GM21786 (cell line): ENCODE results near the gene EGFR.
A peak's percentile ranks its signal among the peaks of the same experiment; 100 is the strongest.

Experiments used
- ATAC-seq: cut with Tn5 transposase; IDR thresholded peaks from one replicate; pipeline ENCODE4 v1.9.1; 2021; ENCODE audit not compliant: unreplicated experiment

Gene EGFR

DNA sequence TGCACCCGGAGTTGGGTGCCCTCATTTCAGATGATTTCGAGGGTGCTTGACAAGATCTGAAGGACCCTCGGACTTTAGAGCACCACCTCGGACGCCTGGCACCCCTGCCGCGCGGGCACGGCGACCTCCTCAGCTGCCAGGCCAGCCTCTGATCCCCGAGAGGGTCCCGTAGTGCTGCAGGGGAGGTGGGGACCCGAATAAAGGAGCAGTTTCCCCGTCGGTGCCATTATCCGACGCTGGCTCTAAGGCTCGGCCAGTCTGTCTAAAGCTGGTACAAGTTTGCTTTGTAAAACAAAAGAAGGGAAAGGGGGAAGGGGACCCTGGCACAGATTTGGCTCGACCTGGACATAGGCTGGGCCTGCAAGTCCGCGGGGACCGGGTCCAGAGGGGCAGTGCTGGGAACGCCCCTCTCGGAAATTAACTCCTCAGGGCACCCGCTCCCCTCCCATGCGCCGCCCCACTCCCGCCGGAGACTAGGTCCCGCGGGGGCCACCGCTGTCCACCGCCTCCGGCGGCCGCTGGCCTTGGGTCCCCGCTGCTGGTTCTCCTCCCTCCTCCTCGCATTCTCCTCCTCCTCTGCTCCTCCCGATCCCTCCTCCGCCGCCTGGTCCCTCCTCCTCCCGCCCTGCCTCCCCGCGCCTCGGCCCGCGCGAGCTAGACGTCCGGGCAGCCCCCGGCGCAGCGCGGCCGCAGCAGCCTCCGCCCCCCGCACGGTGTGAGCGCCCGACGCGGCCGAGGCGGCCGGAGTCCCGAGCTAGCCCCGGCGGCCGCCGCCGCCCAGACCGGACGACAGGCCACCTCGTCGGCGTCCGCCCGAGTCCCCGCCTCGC is at the start of gene EGFR:
TSS of gene EGFR (plus strand) at position 657 of the 830 bp plus-strand sequence. CDS start 261 bp downstream, outside the sequence.
- no peak for ATAC-seq

DNA sequence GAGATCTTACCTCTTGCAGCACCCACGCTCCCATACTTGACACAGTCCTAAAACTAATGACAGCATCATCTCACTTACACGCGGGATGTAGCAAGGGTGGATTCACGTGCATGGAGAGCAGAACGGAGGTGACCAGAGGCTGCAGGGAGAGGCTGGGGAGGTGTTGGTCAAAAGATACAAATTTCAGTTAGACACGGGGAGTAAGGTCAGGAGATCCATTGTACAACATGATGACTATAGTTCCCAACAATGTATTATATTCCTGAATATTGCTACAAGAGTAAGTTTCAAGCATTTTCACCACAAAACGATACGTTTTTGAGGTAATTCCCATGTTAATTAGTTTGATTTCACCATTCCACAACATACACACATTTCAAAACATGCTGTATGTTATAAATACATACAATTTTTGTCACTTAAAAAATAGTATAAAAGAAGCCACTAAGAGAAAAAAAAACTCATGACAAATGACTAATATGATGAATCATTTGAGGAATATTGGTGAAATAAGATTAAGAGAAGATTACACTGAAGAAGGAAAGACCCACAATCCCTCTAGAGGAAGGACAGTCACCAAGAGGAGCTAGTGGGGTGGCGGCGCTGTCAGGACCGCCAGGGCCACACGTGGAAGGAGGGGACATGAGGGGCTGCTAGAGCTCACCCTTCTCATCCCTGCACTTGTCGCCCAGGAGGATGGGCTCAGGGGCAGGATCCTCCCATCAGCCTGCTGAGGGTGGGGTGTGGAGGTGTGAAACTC is 49.4 kb upstream of the EGFR start:
- ATAC-seq, result no peak

DNA sequence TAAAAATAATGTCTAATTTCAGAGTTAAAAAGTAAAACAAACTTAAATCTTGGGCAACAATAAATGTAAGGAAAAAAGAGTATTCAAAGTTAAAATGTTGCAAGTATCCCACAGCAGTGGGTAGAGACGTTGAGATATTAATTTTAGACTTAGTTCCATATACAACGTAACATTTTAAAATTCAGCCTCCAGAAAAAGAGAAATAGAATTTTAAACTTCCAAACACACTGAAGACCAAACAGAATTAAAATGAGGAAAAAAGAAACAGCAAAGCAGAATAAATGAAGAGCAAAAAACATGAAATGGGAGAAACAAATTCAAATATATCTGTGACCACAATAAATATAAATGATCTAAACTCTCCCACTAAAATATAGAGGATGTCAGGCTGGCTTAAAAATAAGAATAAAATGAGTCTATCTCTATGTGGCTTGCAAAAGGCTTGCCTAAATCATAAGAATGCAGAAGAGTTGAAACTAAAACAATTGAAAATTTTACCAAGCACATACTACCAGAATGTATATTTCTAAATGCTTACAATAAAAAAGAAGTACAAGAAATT is 46.0 kb upstream of the EGFR start:
- no peak for ATAC-seq

DNA sequence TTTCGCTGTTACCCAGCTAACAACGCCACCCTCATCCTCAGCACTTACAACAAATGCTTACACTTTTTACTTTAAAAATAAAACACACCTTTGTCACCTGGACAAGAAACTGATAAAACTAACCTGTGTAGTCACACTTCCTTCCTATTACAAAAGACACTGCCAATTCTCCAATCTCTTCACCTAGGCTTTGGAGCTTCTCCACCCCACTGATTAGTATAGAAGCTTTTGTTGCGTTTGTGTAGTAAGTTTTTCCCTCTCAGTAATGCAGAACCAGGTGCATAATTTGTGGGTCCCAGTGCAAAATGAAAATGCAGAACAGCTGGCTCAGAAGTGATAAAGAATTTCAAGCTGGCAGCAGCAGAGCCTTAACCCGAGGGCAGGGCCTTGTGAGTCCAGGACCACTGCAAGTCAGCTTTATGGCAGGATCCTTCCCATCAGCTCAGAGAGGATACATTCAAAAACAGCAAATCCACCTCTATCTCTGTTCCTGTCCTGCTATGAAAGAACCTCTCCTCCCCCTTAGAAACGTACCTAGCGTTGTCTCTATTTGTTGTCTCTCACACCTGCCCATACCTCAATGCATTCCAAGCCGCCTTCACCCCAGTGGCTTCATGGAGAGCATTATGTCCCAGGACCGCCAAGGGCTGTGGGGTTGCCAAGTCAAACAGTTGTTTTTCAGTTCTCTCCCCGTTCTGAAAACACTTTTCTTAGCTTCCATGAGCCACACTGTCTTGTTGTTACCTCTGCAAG is 40.3 kb upstream of the EGFR start:
- no peak for ATAC-seq

DNA sequence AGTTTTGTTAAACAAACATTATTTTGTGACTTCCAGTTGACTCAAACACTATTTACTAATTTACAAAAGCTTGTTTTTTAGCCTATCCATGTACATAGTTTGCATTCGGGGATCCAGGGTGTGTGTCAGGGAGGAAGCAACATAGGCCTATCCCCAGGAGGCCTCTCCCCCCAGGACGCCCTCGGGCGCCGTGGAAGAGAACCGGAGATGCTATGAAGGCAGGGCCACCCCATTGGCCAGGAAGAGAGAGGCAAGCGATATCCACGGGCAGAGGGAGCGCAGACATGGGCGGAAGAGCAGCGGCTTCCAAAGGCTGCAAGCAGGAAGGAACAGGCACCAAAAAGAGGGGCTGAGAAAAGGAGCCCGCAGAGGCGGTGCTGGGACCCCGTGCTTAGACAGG is 38.3 kb upstream of the EGFR start:
- ATAC-seq, result no peak

DNA sequence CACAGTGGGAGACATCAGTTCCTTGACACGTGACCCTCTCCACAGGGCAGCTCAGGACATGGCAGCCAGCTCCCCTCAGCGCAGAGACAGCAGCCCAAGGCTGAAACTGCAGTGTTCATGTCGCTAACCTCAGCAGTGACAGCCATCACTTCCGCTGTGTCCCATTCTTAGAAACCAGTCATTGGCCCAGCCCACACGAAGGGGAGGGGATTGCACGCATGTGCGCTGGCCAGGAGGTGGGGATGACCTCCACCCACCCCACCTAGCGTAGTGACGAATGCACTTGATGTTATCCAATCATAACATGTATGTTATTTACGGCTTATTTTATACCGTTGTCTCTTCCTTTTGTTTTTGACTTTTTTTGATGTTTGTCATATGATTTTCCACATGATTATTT is 36.9 kb upstream of the EGFR start:
- no peak for ATAC-seq

GRCh38 chr7:54985426-54986330 is 33.1 kb upstream of the EGFR start:
- no peak for ATAC-seq

DNA sequence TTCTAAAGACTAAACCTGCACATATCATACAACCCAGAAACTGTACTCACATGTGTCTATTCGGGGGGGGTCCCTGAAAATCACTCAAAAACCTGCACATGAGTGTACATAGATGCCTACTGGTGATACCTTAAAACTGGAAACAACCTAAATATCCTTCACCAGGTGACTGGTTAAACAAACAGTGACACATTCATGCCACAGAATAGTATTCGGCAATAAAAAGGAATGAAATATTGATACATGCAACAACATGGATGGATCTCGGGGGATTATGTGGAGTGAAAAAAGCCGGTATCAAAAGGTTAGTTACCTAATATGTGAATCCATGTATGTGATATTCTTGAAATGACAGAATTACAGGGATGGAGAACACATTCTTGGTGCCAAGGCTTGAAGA is 32.1 kb upstream of the EGFR start:
- ATAC-seq, result no peak

- ATAC-seq, result no peak
Measured at GRCh38 chr7:54987772-54988171, 31.0 kb upstream of the EGFR start.

- ATAC-seq, result no peak
Measured at GRCh38 chr7:54988516-54988915, 30.3 kb upstream of the EGFR start.

DNA sequence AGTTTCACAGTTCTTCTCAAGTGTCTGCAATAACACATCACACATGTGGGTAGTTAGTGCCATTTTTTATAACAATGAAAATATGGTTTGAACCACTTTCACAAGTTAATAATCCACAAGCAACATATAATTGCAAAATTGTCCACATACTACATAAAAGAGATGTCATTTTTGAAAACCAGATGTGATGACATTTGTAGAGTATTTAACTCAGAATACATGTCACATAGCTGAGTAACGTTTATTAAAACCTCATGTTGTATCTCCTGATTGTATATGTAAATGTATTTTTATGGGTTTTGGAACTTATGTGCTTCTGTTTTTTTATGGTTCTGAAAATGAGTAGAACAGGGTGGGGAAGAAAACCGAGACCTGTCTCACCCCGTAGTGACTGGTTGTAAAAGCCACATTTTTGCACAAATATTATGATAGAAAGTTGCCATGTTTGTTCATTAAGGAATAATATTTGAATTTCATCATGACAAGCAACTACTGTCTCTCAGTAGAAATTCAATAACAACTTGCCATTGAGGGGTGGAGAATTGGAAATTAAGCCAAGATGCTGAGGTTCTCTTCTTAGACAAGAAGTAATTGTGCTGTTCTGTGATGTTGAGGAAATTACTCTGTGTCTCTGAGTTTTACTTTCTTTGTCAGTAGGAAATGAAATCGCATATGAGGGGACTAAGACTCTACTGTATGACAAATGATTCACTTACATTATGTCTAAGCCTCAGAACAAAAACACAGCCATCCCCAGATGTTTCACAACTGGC is 29.2 kb upstream of the EGFR start:
- ATAC-seq, result no peak

DNA sequence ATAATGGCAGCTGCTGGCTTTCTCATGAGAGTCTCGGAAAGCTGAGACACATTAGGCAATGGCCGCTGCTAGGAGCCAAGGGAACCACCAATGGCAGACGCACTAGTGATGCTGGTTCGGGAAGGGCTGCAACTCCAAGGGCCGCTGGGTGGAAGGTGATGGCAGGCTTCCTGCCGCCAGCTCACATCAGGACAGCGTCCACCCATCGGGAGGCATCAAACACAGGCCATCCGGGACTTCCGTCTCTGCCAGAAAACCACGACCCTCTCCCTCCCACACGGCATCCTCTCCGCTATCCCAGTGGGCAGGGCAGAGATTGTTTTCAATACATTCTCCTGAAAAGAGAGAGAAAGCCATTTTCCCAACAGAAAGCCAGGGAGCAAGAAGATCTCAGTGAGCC is 27.5 kb upstream of the EGFR start:
- ATAC-seq, result no peak

DNA sequence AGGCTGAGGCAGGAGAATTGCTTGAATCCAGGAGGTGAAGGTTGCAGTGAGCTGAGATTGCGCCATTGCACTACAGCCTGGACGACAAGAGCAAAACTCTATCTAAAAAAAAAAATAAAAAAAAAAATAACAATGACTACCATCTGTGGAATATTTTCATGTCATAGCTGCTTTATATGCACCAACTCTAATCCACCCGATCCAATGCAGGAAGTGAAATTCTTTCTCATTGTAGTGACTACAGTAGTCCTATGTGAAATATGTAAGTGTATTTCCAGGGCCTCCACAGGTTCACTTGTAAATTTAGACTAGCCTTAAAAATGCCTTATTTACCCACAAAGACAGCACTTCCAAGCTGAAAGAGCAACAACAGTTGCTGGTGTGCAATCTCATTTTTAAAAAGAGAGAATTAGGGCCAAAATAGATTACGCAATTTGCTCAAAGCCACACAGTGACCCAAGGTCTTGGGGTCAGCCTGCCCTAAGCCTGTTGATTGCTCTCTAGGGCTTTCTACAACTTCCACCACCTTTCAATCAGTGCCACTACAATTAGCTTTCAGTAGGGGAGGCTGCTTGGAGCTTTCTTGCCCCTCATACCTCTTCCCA is 25.8 kb upstream of the EGFR start:
- ATAC-seq, result no peak

- ATAC-seq, result no peak
Measured at GRCh38 chr7:54995166-54995565, 23.7 kb upstream of the EGFR start.

GRCh38 chr7:54995610-54996363 is 23.0 kb upstream of the EGFR start:
- ATAC-seq, result peak; percentile 96

DNA sequence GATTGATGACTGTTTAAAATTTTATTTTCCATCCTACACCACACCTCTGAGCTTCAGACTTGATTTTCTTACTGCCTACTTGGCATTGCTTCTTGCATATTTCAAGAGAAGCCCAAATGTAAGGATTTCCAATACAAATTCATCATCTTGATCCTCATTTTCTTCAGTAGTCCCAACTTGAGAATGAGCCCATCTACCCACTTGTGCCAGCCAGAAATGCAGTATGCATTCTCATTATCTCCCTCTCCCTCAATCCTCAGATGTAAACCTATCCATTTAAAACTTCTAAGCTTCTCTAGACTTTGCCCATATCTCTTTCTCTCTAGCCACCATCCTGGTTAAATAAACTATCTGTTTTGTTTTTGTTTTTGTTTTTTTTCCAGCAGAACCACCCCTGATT is 22.4 kb upstream of the EGFR start:
- ATAC-seq, result no peak

DNA sequence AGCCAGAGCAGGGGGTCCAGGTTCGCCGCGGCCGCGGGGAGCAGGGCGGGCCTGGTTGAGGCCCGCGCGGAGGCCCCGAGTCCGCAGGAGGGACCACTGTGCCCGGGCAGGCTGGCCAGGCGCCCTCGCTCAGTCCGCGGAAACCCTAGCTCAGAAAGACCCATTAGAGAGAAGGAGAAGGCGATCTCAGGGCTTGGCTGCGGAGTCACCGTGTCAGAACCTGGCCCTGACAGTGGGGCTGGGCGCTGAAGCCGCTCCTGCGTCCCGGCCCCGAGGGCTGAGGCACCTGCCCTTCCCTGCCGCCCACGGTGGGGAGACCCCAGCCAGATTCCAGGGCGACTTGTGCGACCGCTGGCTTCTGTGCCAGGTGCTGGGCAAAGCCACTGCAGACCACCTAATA is 14.2 kb upstream of the EGFR start:
- ATAC-seq, result no peak

DNA sequence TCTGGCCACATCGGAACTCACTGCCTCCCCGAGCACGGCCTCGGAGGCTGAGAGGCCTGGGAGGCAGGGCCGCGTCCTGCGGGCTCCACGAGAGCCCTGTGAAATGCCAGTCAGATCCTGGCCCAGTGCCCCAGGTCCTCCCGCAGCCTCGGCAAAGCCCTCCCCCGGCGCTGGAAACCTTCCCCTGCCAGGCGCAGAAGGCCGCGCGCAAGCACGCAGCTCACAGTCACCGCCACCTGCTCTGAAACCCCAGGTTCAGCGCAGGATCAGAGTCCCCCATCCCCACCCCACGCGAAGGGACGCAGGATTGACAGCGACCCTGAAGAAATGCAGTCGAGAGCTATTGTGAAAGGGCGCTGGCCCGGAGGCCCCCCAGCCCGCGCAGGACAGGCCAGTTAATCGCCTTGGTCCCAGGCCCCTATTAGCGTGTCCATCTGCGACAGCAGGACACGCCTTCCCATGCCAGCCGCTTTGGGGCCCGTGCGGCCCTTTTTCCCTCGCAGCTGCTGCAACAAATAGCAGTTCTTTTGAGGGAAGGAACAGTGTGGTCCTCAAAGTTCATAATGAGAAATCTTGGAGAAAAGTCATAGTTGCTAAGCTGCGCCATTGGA is 13.5 kb upstream of the EGFR start:
- ATAC-seq, result no peak
